SU-DHL-6 (cell line): Measurements from ENCODE around the gene HUNK.

ENCODE experiments used
- H2AFZ ChIP-seq: fragments of 200-600 bp; sonication (generic); 2 replicates; pipeline ENCODE4 v1.6.1; 2014; ENCODE audit warnings: low read depth, mild to moderate bottlenecking, moderate library complexity, mixed read lengths, antibody characterized with exemption, low read length; ENCODE audit not compliant: severe bottlenecking
- H3F3A ChIP-seq: fragments of 200-600 bp; shearing (Covaris generic); 2 replicates; pipeline ENCODE4 v1.6.0; 2016; ENCODE audit warnings: antibody characterized with exemption, mild to moderate bottlenecking; ENCODE audit not compliant: insufficient read depth
- H3K27ac ChIP-seq: fragments of 200-600 bp; sonication (generic); 2 replicates; pipeline ENCODE4 v1.5.1; 2016; ENCODE audit warnings: low read depth, mild to moderate bottlenecking, low read length, moderate library complexity, mixed read lengths
- H3K27me3 ChIP-seq: fragments of 200-600 bp; sonication (generic), shearing (Covaris generic); 2 replicates; pipeline ENCODE4 v1.6.0; 2014; ENCODE audit warnings: mild to moderate bottlenecking, low read length
- H3K36me3 ChIP-seq: fragments of 200-600 bp; sonication (generic); 2 replicates; pipeline ENCODE4 v1.6.1; 2014; ENCODE audit warnings: mild to moderate bottlenecking, low read length, mixed read lengths
- H3K4me2 ChIP-seq: fragments of 300-600, 200-600 bp; shearing (Covaris generic), sonication (generic); 2 replicates; pipeline ENCODE4 v1.6.0; 2014; ENCODE audit warnings: low read length, low read depth, mild to moderate bottlenecking; ENCODE audit not compliant: poor library complexity, severe bottlenecking
- H3K4me3 ChIP-seq: fragments of 200-600 bp; sonication (generic); 2 replicates; pipeline ENCODE4 v1.5.1; 2014; ENCODE audit warnings: antibody characterized with exemption, low read length, mild to moderate bottlenecking, mixed read lengths; ENCODE audit not compliant: insufficient read depth, poor library complexity, severe bottlenecking
- H3K79me2 ChIP-seq: fragments of 200-600 bp; sonication (generic); 2 replicates; pipeline ENCODE4 v1.6.1; 2014; ENCODE audit warnings: mild to moderate bottlenecking, low read length, moderate library complexity; ENCODE audit not compliant: insufficient read depth
- H3K9ac ChIP-seq: fragments of 200-600 bp; sonication (generic); 2 replicates; pipeline ENCODE4 v1.7.0; 2014; ENCODE audit warnings: mild to moderate bottlenecking, low read length
- H3K9me2 ChIP-seq: fragments of 200-600 bp; sonication (generic); replicated peaks from 2 replicates; pipeline ENCODE4 v1.6.1; 2014; ENCODE audit warnings: low read length; ENCODE audit not compliant: insufficient read depth
- H3K9me3 ChIP-seq: fragments of 200-600 bp; sonication (generic); 2 replicates; pipeline ENCODE4 v1.6.1; 2014; ENCODE audit warnings: low read length, mixed read lengths; ENCODE audit not compliant: insufficient read depth
- H4K20me1 ChIP-seq: fragments of 200-600 bp; sonication (generic); 2 replicates; pipeline ENCODE4 v1.6.1; 2014; ENCODE audit warnings: low read depth, mild to moderate bottlenecking, antibody characterized with exemption, low read length, moderate library complexity, mixed read lengths
- EZH2phosphoT487 ChIP-seq: fragments of 200-600 bp; sonication (generic), shearing (Covaris generic); conservative IDR thresholded peaks from 2 replicates; pipeline ENCODE4 v1.6.1; 2018; ENCODE audit warnings: mild to moderate bottlenecking, antibody characterized with exemption, low read length, moderate library complexity, mixed read lengths
- TF ChIP-seq, protein P1 (sequence below): fragments of 200-600 bp; sonication (generic); IDR thresholded peaks from one replicate; pipeline ENCODE4 v1.5.1; 2017; ENCODE audit warnings: antibody characterized with exemption, mild to moderate bottlenecking, low read length, moderate library complexity; ENCODE audit not compliant: insufficient read depth, poor library complexity, severe bottlenecking

Gene HUNK

GRCh38 chr21:31929548-31929947, 56.7 kb downstream of the HUNK start:
- H3F3A ChIP-seq, result no peaks in the 10 kb centered on the region
- no peak overlapping the region for H3K4me2 ChIP-seq
- H2AFZ ChIP-seq, result no peak overlapping the region
- no peaks in the 10 kb centered on the region for H3K79me2 ChIP-seq
- no peak overlapping the region for H3K9ac ChIP-seq
- H3K36me3 ChIP-seq, result no peaks in the 10 kb centered on the region
- no peaks in the 10 kb centered on the region for H3K9me3 ChIP-seq
- no peaks in the 10 kb centered on the region for H4K20me1 ChIP-seq
- no peak overlapping the region for H3K4me3 ChIP-seq
- no peak overlapping the region for H3K27ac ChIP-seq
- no peaks in the 10 kb centered on the region for H3K27me3 ChIP-seq
- TF ChIP-seq EZH2phosphoT487, result no peak
- TF ChIP-seq, protein P1, sequence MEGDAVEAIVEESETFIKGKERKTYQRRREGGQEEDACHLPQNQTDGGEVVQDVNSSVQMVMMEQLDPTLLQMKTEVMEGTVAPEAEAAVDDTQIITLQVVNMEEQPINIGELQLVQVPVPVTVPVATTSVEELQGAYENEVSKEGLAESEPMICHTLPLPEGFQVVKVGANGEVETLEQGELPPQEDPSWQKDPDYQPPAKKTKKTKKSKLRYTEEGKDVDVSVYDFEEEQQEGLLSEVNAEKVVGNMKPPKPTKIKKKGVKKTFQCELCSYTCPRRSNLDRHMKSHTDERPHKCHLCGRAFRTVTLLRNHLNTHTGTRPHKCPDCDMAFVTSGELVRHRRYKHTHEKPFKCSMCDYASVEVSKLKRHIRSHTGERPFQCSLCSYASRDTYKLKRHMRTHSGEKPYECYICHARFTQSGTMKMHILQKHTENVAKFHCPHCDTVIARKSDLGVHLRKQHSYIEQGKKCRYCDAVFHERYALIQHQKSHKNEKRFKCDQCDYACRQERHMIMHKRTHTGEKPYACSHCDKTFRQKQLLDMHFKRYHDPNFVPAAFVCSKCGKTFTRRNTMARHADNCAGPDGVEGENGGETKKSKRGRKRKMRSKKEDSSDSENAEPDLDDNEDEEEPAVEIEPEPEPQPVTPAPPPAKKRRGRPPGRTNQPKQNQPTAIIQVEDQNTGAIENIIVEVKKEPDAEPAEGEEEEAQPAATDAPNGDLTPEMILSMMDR, result no peak
- no peaks in the 10 kb centered on the region for H3K9me2 ChIP-seq

DNA sequence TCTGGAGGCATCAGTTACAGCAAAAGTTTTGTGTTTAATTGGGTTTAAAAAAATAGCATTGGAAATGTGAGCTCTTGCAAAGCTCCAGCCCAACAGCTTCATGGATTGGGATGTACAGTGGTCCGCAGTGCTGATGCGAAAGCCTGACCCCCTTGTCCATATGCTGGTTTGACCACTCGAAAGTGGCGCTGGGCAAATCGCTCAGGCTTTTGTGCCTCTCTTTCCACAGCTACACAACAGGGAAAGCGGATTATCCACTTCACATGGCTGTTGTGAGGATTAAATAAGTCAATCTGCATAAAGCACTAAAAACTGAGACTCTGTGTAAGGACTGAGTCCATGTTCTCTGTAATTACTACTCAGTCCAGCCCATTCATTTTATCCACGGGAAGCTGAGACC, 57.2 kb downstream of the HUNK start:
- Histone ChIP-seq H3K4me2 (no peak overlapping the region), H3K36me3 (no peaks in the 10 kb centered on the region), H3K79me2 (no peaks in the 10 kb centered on the region), H3F3A (no peaks in the 10 kb centered on the region), H3K27me3 (no peaks in the 10 kb centered on the region), H3K27ac (no peak overlapping the region), H4K20me1 (no peaks in the 10 kb centered on the region), H2AFZ (no peak overlapping the region), H3K9me2 (no peaks in the 10 kb centered on the region), H3K4me3 (no peak overlapping the region), H3K9ac (no peak overlapping the region), H3K9me3 (no peaks in the 10 kb centered on the region)
- TF ChIP-seq EZH2phosphoT487, result no peak
- TF ChIP-seq, protein P1, result no peak

DNA sequence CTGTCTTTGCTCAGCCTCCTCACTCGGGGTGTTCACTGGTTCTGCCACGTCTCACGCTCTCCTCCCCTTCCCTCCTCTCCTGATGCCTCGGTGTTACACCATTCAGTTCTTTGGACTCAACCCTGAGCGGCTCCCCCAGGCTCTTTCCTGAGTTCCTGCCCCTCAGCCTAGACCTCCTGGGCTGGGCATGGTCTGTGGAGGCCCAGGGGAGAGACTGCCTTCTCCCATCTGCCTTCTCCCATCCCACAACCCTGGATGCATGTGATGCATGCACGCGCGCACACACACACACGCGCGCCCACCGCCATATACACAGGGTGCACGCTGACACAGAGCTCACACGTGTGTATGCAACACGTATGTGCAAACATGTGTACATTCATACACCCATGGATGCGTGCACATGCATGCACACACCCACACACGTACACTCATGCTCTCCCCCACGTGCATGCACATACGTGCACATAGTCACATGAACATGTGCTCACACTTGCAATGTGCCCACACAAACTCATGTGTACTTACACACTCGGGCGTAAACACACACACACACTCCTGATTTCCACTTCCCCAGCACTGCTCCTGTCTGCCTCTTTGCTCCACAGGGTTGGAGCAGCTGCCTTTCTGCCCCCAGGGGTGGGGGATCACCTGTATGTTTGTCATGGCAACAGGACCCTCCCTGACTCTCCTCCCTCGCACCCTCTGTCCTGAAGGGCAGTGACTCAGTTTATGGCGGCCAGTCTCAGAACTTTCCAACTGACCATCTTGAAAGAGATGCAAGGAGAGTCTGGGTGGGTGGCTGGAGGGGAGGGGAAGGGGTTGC, 59.0 kb downstream of the HUNK start:
- H3K9ac ChIP-seq, result no peak overlapping the region
- H4K20me1 ChIP-seq, result no peaks in the 10 kb centered on the region
- H2AFZ ChIP-seq, result no peak overlapping the region
- TF ChIP-seq, protein P1, result no peak
- TF ChIP-seq EZH2phosphoT487, result no peak
- H3F3A ChIP-seq, result no peaks in the 10 kb centered on the region
- no peaks in the 10 kb centered on the region for H3K36me3 ChIP-seq
- no peak overlapping the region for H3K27ac ChIP-seq
- H3K27me3 ChIP-seq, result no peaks in the 10 kb centered on the region
- H3K9me3 ChIP-seq, result no peaks in the 10 kb centered on the region
- H3K4me2 ChIP-seq, result no peak overlapping the region
- H3K9me2 ChIP-seq, result no peaks in the 10 kb centered on the region
- H3K4me3 ChIP-seq, result no peak overlapping the region
- no peaks in the 10 kb centered on the region for H3K79me2 ChIP-seq
